ENCODE data around the gene ADIG.

Gene ADIG

DNA sequence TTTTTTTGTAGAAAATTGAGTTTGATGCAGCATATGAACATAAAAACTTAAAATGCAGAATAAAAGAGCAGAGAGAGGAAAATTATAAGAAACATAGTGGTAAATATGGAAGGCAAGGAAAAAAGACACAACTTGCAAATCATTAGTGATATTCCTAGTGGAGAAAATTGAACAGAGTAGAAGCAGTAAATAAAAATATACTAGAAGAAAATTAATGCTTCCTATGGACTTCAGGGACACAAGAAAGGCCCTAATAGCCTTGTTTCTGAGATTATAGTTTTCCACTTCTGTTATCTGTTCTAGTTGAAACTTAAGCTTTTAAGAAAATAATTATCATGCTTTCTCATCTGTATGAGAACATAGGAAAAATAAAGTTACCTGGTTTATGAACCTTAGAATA, 25.6 kb upstream of the ADIG start:
- no peak for DNase-seq (ENCODE audit: low read depth)
- no peak overlapping the region for H3K4me3 ChIP-seq (ENCODE audit: control insufficient read depth, low read depth, low read length)
- TF ChIP-seq CTCF (IDR thresholded peaks at IDR 0.05; ENCODE audit: control insufficient read depth, insufficient read depth, low read depth, low read length, missing control alignments), result no peak

GRCh38 chr20:38557174-38557573, 23.8 kb upstream of the ADIG start:
- H3K4me3 ChIP-seq (ENCODE audit: control insufficient read depth, low read depth, low read length), result no peak overlapping the region
- no peak for DNase-seq (ENCODE audit: low read depth)
- no peak for TF ChIP-seq CTCF (IDR thresholded peaks at IDR 0.05; ENCODE audit: control insufficient read depth, insufficient read depth, low read depth, low read length, missing control alignments)

- H3K4me3 ChIP-seq (ENCODE audit: control insufficient read depth, low read depth, low read length), result no peak overlapping the region
- DNase-seq (ENCODE audit: low read depth), result no peak
- no peak for TF ChIP-seq CTCF (IDR thresholded peaks at IDR 0.05; ENCODE audit: control insufficient read depth, insufficient read depth, low read depth, low read length, missing control alignments)
Observed at GRCh38 chr20:38558596-38559360, 22.2 kb upstream of the ADIG start.

DNA sequence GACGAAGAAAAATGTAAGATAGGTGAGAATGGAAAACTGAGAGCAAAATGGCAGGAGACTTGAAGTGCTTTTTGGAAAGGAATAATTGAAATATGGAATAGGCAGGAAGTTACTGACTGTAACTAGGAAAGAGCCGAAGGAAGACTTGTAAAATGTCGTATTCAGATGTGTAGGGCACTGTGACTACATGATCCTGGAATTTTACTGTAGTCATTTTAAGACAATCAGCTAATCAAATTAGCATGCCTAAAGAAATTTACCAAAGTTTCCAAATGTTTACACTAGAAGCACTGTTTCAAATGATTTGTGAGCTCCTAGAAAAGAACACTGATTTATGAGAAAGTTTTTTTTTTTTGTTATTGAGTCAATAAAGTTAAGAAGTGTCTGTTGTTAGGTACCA, 21.2 kb upstream of the ADIG start:
- DNase-seq (ENCODE audit: low read depth), result peak; percentile 21
- H3K4me3 ChIP-seq (ENCODE audit: control insufficient read depth, low read depth, low read length), result no peak overlapping the region
- no peak for TF ChIP-seq CTCF (IDR thresholded peaks at IDR 0.05; ENCODE audit: control insufficient read depth, insufficient read depth, low read depth, low read length, missing control alignments)

GRCh38 chr20:38563802-38564431, 17.1 kb upstream of the ADIG start:
- TF ChIP-seq CTCF (IDR thresholded peaks at IDR 0.05; ENCODE audit: control insufficient read depth, insufficient read depth, low read depth, low read length, missing control alignments), result no peak
- H3K4me3 ChIP-seq (ENCODE audit: control insufficient read depth, low read depth, low read length), result no peak overlapping the region
- DNase-seq (ENCODE audit: low read depth), result no peak

DNA sequence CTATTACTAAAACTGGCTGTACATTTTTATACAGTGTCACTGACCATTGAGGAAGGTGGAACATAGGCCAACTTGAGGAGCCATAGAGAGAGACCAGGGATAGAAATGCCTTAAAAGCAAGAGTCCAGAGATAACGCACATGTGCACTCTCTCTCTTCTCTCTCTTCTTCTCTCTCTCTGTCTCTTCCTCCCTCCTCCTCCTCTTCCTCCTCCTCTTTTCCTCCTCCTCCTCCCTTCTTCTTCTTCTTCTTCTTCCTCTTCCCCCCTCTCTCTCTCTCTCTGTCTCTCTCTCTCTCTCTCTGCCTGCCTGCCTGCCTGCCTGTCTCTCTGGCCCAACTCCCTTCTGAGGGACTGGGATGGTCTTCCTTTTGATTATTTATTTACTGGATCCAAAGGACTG, 16.3 kb upstream of the ADIG start:
- TF ChIP-seq CTCF (IDR thresholded peaks at IDR 0.05; ENCODE audit: control insufficient read depth, insufficient read depth, low read depth, low read length, missing control alignments), result no peak
- DNase-seq (ENCODE audit: low read depth), result no peak
- no peak overlapping the region for H3K4me3 ChIP-seq (ENCODE audit: control insufficient read depth, low read depth, low read length)

Data from AG09309 (cell line).